SK-N-SH (cell line): ENCODE measurements around the gene ADAMTS2. TPM values are rescaled to one million over a fixed set of nuclear protein-coding genes. Genes with fewer than 3 reads are reported as not detected.

Source experiments
- CTCF ChIA-PET: fragments of 300-600, 350-600 bp; formaldehyde crosslinking; extraction: SDS; loops from one replicate; lab custom pipeline; 2021; lab: Yijun Ruan, JAX
- POLR2A ChIA-PET: fragments of 350-600 bp; sonication (Branson Sonifier 250); formaldehyde crosslinking; extraction: SDS; loops from one replicate; lab custom pipeline; 2020; ENCODE audit warnings: antibody characterized with exemption, inconsistent platforms; lab: Yijun Ruan, JAX
- DNase-seq: peaks from one replicate; pipeline ENCODE4 v3.0.0; 2012
- H2AFZ ChIP-seq: fragments of 200-600 bp; sonication (generic); 2 replicates; pipeline ENCODE4 v1.8.1; 2016; ENCODE audit warnings: antibody characterized with exemption, mild to moderate bottlenecking, low read depth
- H3F3A ChIP-seq: fragments of 200-600 bp; sonication (generic); replicated peaks from 2 replicates; pipeline ENCODE3; 2016; ENCODE audit warnings: antibody characterized with exemption, mild to moderate bottlenecking; ENCODE audit not compliant: insufficient read depth
- H3K27ac ChIP-seq, 2 experiments: fragments of 200-500 bp in 1 of 2; fragments of 200-600 bp in 1 of 2; sonication (Bioruptor generic) in 1 of 2; sonication (generic), shearing (Covaris generic) in 1 of 2; 2 replicates each; pipeline versions ENCODE4 v1.5.1 to v1.6.1; 2014 to 2016; ENCODE audit warnings: low read depth in 2 of 2, inconsistent platforms in 1 of 2, low read length in 1 of 2, mild to moderate bottlenecking in 1 of 2, mixed read lengths in 1 of 2
- H3K27me3 ChIP-seq: fragments of 200-600 bp; sonication (generic), shearing (Covaris generic); 2 replicates; pipeline ENCODE4 v1.6.1; 2016; ENCODE audit warnings: mixed run types; ENCODE audit not compliant: insufficient read depth
- H3K36me3 ChIP-seq, 2 experiments: fragments of 200-500 bp in 1 of 2; fragments of 200-600 bp in 1 of 2; sonication (Bioruptor generic) in 1 of 2; sonication (generic) in 1 of 2; replicated peaks in 1 of 2; 2 replicates each; pipeline versions ENCODE3 to v1.5.1; 2014 to 2016; ENCODE audit warnings: low read length in 1 of 2, mild to moderate bottlenecking in 1 of 2; ENCODE audit not compliant: insufficient read depth in 2 of 2, control insufficient read depth in 1 of 2
- H3K4me1 ChIP-seq, 2 experiments: fragments of 200-500 bp in 1 of 2; fragments of 200-600 bp in 1 of 2; sonication (Bioruptor generic) in 1 of 2; sonication (generic), shearing (Covaris generic) in 1 of 2; 2 replicates each; pipeline versions ENCODE4 v1.5.1 to v1.6.1; 2014 to 2016; ENCODE audit warnings: low read depth in 1 of 2, low read length in 1 of 2, mixed run types in 1 of 2; ENCODE audit not compliant: insufficient read depth in 2 of 2, control insufficient read depth in 1 of 2
- H3K4me2 ChIP-seq: fragments of 200-600 bp; sonication (generic), shearing (Covaris generic); 2 replicates; pipeline ENCODE4 v1.6.1; 2017; ENCODE audit warnings: mixed run types
- H3K4me3 ChIP-seq, 2 experiments: fragments of 200-500 bp in 1 of 2; fragments of 200-600 bp in 1 of 2; sonication (Bioruptor generic) in 1 of 2; sonication (generic), shearing (Covaris generic) in 1 of 2; 2 replicates each; pipeline versions ENCODE4 v1.5.1 to v1.8.1; 2014 to 2016; ENCODE audit warnings: low read depth in 2 of 2, inconsistent platforms in 1 of 2, low read length in 1 of 2, mild to moderate bottlenecking in 1 of 2, mixed read lengths in 1 of 2, moderate library complexity in 1 of 2
- H3K79me2 ChIP-seq: fragments of 200-600 bp; sonication (generic); 2 replicates; pipeline ENCODE4 v1.8.1; 2017; ENCODE audit warnings: mild to moderate bottlenecking; ENCODE audit not compliant: insufficient read depth
- H3K9ac ChIP-seq: fragments of 200-600 bp; sonication (generic); 2 replicates; pipeline ENCODE4 v1.6.1; 2017; ENCODE audit warnings: mixed run types
- H3K9me2 ChIP-seq: fragments of 200-600 bp; sonication (generic); 2 replicates; pipeline ENCODE4 v1.6.1; 2017; ENCODE audit warnings: mixed run types
- H3K9me3 ChIP-seq: fragments of 200-600 bp; sonication (generic); 2 replicates; pipeline ENCODE4 v1.6.1; 2017; ENCODE audit warnings: mixed run types, mild to moderate bottlenecking, moderate library complexity
- H4K20me1 ChIP-seq: fragments of 200-600 bp; sonication (generic); 2 replicates; pipeline ENCODE4 v1.6.1; 2017; ENCODE audit warnings: mild to moderate bottlenecking, mixed run types; ENCODE audit not compliant: insufficient read depth
- CHD2 ChIP-seq: fragments of 150-350 bp; IDR thresholded peaks from 2 replicates; pipeline ENCODE4 v1.6.1; 2018; ENCODE audit warnings: low read length; ENCODE audit not compliant: partially characterized antibody
- ELF1 ChIP-seq: IDR thresholded peaks from 2 replicates; pipeline ENCODE4 v1.4.0; 2012
- EZH2phosphoT487 ChIP-seq: fragments of 200-600 bp; sonication (generic); IDR thresholded peaks from 2 replicates; pipeline ENCODE4 v1.6.1; 2017; ENCODE audit warnings: low read depth, mixed run types, mild to moderate bottlenecking, antibody characterized with exemption, moderate library complexity, borderline replicate concordance
- FOXJ3 ChIP-seq: sonication (generic); formaldehyde crosslinking; IDR thresholded peaks from 2 replicates; pipeline ENCODE4 v1.5.1; 2020; ENCODE audit warnings: mild to moderate bottlenecking, missing genetic modification reagents
- FOXM1 ChIP-seq: IDR thresholded peaks from 2 replicates; pipeline ENCODE4 v1.4.0; 2012; ENCODE audit warnings: low read depth, mild to moderate bottlenecking
- GABPA ChIP-seq: IDR thresholded peaks from 2 replicates; pipeline ENCODE4 v1.4.0; 2012; ENCODE audit warnings: low read depth, mild to moderate bottlenecking
- GATA2 ChIP-seq: sonication (generic); formaldehyde crosslinking; IDR thresholded peaks from 2 replicates; pipeline ENCODE4 v1.5.0; 2020; ENCODE audit warnings: mild to moderate bottlenecking, missing genetic modification reagents
- NFIC ChIP-seq: IDR thresholded peaks from 2 replicates; pipeline ENCODE4 v1.4.0; 2012; ENCODE audit warnings: borderline replicate concordance
- NRF1 ChIP-seq: IDR thresholded peaks from 2 replicates; pipeline ENCODE4 v1.6.1; 2012; ENCODE audit warnings: low read depth, mild to moderate bottlenecking, low read length
- RCOR1 ChIP-seq: fragments of 150-350 bp; IDR thresholded peaks from 2 replicates; pipeline ENCODE4 v1.6.1; 2017; ENCODE audit warnings: antibody characterized with exemption, low read length
- RXRA ChIP-seq: IDR thresholded peaks from 2 replicates; pipeline ENCODE4 v1.4.0; 2012; ENCODE audit warnings: low read depth, mild to moderate bottlenecking, borderline replicate concordance
- TAF1 ChIP-seq: IDR thresholded peaks from 2 replicates; pipeline ENCODE4 v1.6.1; 2012; ENCODE audit warnings: low read depth, mild to moderate bottlenecking, low read length, moderate library complexity, borderline replicate concordance
- TCF12 ChIP-seq: IDR thresholded peaks from 2 replicates; pipeline ENCODE4 v1.4.0; 2012
- TEAD4 ChIP-seq: IDR thresholded peaks from 2 replicates; pipeline ENCODE4 v1.4.0; 2012; ENCODE audit warnings: mild to moderate bottlenecking, borderline replicate concordance; ENCODE audit not compliant: insufficient read depth
- WGBS: methylation state at CpG from one replicate; pipeline ENCODE4 v1.1.6; 2017; ENCODE audit warnings: low lambda C conversion rate; 5-methylcytosine and 5-hydroxymethylcytosine counted together
- polyA plus RNA-seq, 3 experiments: library from polyadenylated mRNA; depleted of rRNA; stranded (reverse); fragments of >200 nt; gene quantifications; 2 replicates each; pipeline ENCODE4 v1.2.3, GENCODE V29; 2012
- TF ChIP-seq, protein P1 (sequence below): IDR thresholded peaks from 2 replicates; pipeline ENCODE4; 2012
- TF ChIP-seq, protein P2 (sequence below): IDR thresholded peaks from 2 replicates; pipeline ENCODE4 v1.4.0; 2012; ENCODE audit warnings: low read depth, borderline replicate concordance
- TF ChIP-seq, protein P3 (sequence below): fragments of 150-350 bp; IDR thresholded peaks from 2 replicates; pipeline ENCODE4 v1.6.1; 2017; ENCODE audit warnings: antibody characterized with exemption, low read length, low read depth, borderline replicate concordance
- TF ChIP-seq, protein P4 (sequence below): fragments of 200-600 bp; sonication (generic); IDR thresholded peaks from 2 replicates; pipeline ENCODE4 v1.6.1; 2017; ENCODE audit warnings: antibody characterized with exemption, mild to moderate bottlenecking, moderate library complexity

ADAMTS2 gene
- polyA plus RNA-seq, 1 of the 3 experiments (the other 2 are of a cell fraction) = 0.12 TPM

DNA sequence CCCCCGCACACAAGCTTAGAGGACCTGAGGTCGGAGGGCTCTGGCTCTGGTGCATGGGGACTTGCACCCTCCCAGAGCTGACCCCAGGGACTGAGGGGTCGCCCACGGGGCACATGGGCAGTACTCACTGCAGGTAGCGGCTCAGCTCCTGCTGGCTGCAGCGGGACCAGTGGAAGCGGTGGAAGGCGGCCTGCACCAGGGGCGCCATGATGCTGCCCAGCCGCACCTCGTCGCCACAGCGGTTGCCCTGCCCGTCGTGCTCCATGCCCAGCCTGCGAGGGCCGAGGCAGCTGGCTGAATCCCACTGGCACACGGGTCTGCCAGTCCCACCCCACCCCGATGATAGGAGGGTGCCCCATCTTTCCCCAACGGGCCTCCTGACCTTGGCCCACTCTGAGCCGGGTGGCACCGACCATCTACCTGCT, 191.3 kb downstream of the ADAMTS2 start:
- ChIA-PET CTCF (interaction anchor here (3.0 kb wide), 1 partner anchor 13 kb away, joined by 13 read pairs; no protein-coding TSS in a partner anchor), POLR2A (no interaction called here)
- 59% methylated on average over 10 of the region's 22 CpGs for WGBS

DNA sequence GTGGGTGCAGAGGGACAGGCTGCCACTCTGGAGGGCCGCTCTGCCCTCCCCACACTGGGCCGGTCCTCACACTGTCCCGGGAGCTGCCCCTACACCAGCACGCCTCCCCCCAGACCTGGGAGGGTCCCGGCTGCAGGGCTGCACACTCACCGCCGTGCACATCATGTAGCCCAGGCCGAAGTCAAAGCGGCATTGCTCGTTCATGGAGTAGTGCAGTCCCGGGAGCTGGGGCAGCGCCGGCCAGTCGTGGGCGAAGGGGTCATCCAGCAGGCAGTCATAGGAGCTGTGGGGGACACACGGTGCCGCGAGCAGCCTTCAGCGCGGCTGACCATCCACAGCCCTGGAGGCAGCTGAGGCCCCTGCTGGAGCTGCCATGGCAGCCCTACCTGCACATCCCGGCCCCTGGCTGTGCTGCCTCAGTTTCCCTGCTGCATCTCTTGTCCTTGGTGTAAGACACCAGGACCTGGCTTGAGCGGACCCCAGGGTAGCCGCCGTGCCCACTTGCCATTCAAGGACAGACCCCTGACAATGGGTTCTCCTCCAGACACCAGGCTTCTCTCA, 191.8 kb downstream of the ADAMTS2 start:
- H3K4me3 ChIP-seq = no peak overlapping the region
- CTCF ChIA-PET = interaction anchor here (3.0 kb wide), 1 partner anchor 14 kb away, joined by 13 read pairs; no protein-coding TSS in a partner anchor
- DNase-seq = no peak
- no peak overlapping the region for H3K27ac ChIP-seq
- TF ChIP-seq FOXJ3 (no peak), NRF1 (no peak), FOXM1 (no peak), TCF12 (no peak), RXRA (no peak), GATA2 (no peak), GABPA (no peak), RCOR1 (no peak), NFIC (no peak), CHD2 (no peak), TAF1 (no peak), ELF1 (no peak), EZH2phosphoT487 (no peak)
- TF ChIP-seq, protein P1, sequence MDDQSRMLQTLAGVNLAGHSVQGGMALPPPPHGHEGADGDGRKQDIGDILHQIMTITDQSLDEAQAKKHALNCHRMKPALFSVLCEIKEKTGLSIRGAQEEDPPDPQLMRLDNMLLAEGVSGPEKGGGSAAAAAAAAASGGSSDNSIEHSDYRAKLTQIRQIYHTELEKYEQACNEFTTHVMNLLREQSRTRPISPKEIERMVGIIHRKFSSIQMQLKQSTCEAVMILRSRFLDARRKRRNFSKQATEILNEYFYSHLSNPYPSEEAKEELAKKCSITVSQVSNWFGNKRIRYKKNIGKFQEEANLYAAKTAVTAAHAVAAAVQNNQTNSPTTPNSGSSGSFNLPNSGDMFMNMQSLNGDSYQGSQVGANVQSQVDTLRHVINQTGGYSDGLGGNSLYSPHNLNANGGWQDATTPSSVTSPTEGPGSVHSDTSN = no peak
- TF ChIP-seq, protein P2, sequence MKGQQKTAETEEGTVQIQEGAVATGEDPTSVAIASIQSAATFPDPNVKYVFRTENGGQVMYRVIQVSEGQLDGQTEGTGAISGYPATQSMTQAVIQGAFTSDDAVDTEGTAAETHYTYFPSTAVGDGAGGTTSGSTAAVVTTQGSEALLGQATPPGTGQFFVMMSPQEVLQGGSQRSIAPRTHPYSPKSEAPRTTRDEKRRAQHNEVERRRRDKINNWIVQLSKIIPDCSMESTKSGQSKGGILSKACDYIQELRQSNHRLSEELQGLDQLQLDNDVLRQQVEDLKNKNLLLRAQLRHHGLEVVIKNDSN = no peak
- TF ChIP-seq, protein P3, sequence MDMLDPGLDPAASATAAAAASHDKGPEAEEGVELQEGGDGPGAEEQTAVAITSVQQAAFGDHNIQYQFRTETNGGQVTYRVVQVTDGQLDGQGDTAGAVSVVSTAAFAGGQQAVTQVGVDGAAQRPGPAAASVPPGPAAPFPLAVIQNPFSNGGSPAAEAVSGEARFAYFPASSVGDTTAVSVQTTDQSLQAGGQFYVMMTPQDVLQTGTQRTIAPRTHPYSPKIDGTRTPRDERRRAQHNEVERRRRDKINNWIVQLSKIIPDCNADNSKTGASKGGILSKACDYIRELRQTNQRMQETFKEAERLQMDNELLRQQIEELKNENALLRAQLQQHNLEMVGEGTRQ = no peak
- TF ChIP-seq, protein P4, sequence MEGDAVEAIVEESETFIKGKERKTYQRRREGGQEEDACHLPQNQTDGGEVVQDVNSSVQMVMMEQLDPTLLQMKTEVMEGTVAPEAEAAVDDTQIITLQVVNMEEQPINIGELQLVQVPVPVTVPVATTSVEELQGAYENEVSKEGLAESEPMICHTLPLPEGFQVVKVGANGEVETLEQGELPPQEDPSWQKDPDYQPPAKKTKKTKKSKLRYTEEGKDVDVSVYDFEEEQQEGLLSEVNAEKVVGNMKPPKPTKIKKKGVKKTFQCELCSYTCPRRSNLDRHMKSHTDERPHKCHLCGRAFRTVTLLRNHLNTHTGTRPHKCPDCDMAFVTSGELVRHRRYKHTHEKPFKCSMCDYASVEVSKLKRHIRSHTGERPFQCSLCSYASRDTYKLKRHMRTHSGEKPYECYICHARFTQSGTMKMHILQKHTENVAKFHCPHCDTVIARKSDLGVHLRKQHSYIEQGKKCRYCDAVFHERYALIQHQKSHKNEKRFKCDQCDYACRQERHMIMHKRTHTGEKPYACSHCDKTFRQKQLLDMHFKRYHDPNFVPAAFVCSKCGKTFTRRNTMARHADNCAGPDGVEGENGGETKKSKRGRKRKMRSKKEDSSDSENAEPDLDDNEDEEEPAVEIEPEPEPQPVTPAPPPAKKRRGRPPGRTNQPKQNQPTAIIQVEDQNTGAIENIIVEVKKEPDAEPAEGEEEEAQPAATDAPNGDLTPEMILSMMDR = no peak
- WGBS = 78% methylated on average over 9 of the region's 24 CpGs
- H3K4me1 ChIP-seq = peaks cover 0 to 9% of the 10 kb centered on the region in 2 experiments; a peak in 1 of 4 replicates
- no peak overlapping the region for H2AFZ ChIP-seq
- no peaks in the 10 kb centered on the region for H3K36me3 ChIP-seq
- no peak overlapping the region for H3K9ac ChIP-seq
- no peaks in the 10 kb centered on the region for H4K20me1 ChIP-seq
- H3K9me3 ChIP-seq = no peaks in the 10 kb centered on the region
- H3K9me2 ChIP-seq = no peaks in the 10 kb centered on the region
- POLR2A ChIA-PET = no interaction called here
- H3K79me2 ChIP-seq = no peaks in the 10 kb centered on the region
- no peaks in the 10 kb centered on the region for H3K27me3 ChIP-seq
- H3K4me2 ChIP-seq = no peak overlapping the region
- no peaks in the 10 kb centered on the region for H3F3A ChIP-seq

More for the DNA sequence above, 191.3 kb downstream of the ADAMTS2 start:
- H4K20me1 ChIP-seq = no peaks in the 10 kb centered on the region
- no peaks in the 10 kb centered on the region for H3K9me3 ChIP-seq
- H3K4me2 ChIP-seq = no peak overlapping the region
- H3K27ac ChIP-seq = no peak overlapping the region
- H3K4me1 ChIP-seq = peaks cover 0 to 8% of the 10 kb centered on the region in 2 experiments; a peak in 1 of 4 replicates
- no peak for DNase-seq
- H3K9me2 ChIP-seq = no peaks in the 10 kb centered on the region
- no peak overlapping the region for H2AFZ ChIP-seq
- H3K27me3 ChIP-seq = no peaks in the 10 kb centered on the region
- H3K9ac ChIP-seq = no peak overlapping the region
- H3K4me3 ChIP-seq = no peak overlapping the region
- H3K36me3 ChIP-seq = no peaks in the 10 kb centered on the region
- no peaks in the 10 kb centered on the region for H3K79me2 ChIP-seq
- no peaks in the 10 kb centered on the region for H3F3A ChIP-seq
- no peak for TF ChIP-seq NFIC
- TF ChIP-seq EZH2phosphoT487 = no peak
- no peak for TF ChIP-seq TEAD4
- TF ChIP-seq, all 33 proteins: peak for 0
